Measurements from ENCODE around the gene WNK2.

The WNK2 gene

DNA sequence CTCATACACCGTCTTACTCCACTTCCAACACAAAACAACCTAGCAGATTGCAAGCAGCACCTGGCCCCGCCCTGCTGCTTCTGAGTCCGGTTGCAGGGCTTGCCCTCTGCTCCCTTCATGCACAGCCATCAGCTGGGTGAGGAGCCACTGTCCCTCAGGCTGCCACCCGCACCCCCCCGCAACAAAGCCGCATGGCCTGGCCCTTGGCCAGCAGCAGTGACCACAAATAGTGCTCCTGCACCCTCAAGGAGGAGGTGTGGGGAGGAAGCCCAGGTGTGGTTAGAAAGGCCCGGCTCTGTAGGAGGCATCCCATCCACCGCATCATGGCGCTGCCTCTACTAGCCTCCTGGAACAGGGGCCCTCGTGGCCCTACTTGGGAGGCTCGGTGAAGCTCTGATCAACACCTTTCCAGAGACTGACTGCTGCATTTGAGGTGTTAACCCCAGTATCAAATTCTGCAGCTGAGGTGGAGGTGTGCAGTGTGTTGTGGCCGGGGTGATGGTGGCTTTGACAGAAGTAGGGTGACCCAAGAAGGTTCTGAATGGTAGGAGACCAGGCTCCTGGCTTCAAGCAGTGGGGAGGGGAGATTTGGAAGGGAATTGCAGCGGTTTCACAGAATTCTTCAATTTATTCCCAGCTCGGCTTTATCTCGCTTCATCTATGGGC, 52.7 kb downstream of the WNK2 start:
- Mint-ChIP-seq H3K4me3 (no peak overlapping the region), H3K4me1 (ENCODE audit: low read depth) (peaks cover 3% of the 10 kb centered on the region), H3K36me3 (peaks cover 5% of the 10 kb centered on the region), H3K27me3 (no peaks in the 10 kb centered on the region), H3K9me3 (ENCODE audit: low read depth) (peaks cover 5% of the 10 kb centered on the region), H3K27ac (no peak overlapping the region)

DNA sequence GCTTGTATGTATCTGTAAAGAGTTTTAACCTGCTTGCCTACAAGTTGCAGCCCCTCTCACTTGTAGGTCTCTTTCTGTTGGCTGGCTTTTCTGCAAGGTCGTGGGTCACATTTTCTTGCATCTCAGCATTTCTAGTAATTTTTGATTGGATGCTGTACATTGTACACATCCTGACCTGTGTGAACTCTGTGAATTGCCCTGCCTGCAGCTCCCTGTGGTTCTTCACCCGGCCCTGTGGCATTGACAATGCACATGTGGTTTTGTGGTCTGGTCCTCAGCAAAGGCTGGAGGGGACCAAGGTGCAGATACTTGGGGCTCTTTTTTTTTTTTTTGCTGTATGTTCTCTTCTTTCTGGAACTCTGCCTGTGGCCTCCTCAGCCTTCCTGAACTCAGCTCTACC, 53.6 kb downstream of the WNK2 start:
- peaks cover 5% of the 10 kb centered on the region for H3K36me3 Mint-ChIP-seq
- peaks cover 5% of the 10 kb centered on the region for H3K9me3 Mint-ChIP-seq (ENCODE audit: low read depth)
- H3K27me3 Mint-ChIP-seq: no peaks in the 10 kb centered on the region
- H3K4me3 Mint-ChIP-seq: no peak overlapping the region
- H3K4me1 Mint-ChIP-seq (ENCODE audit: low read depth): peaks cover 3% of the 10 kb centered on the region
- no peak overlapping the region for H3K27ac Mint-ChIP-seq

DNA sequence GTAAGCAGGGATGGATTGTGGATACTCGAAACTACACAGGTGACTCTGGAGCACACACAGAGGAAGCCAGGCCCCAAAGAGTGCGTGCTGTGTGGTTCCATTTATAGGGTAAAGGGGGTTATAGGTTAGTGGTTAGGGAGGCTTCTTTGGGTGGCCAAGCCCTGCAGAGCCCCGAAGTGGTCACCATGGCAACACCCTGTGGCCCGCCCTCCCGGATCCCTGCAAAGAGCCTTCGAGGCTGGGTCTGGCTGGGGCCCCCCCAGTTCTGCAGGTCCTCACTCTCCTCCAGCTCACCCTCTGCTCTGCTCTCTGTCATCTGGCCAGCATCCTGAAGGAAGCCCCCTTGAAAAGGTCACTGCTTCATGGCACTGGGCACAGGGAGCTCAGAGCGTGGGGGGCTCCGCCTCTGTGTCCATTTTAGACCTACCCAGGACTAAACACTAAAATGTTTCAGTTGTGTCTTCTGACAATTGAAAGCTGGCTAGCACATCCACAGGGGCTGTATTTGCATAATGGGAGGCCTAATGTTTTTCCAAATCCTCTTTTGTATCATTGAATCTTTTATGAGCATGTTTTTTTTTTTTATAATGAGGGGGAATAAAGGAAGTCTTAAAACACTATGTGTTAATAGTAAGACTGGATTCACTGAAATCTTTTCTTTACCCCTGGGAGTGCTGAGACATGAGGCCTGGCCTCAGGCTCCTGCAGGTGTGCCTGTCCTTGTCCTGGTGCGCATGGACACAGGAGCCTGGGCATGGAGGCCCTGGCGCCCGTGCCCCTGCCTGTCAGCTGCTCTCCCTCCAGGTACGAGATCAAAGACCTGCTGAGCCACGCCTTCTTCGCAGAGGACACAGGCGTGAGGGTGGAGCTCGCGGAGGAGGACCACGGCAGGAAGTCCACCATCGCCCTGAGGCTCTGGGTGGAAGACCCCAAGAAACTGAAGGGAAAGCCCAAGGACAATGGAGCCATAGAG, 55.3 kb downstream of the WNK2 start:
- no peaks in the 10 kb centered on the region for H3K27me3 Mint-ChIP-seq
- H3K27ac Mint-ChIP-seq: no peak overlapping the region
- H3K9me3 Mint-ChIP-seq (ENCODE audit: low read depth): peaks cover 5% of the 10 kb centered on the region
- peaks cover 3% of the 10 kb centered on the region for H3K4me1 Mint-ChIP-seq (ENCODE audit: low read depth)
- H3K36me3 Mint-ChIP-seq: peaks cover 5% of the 10 kb centered on the region
- no peak overlapping the region for H3K4me3 Mint-ChIP-seq

DNA sequence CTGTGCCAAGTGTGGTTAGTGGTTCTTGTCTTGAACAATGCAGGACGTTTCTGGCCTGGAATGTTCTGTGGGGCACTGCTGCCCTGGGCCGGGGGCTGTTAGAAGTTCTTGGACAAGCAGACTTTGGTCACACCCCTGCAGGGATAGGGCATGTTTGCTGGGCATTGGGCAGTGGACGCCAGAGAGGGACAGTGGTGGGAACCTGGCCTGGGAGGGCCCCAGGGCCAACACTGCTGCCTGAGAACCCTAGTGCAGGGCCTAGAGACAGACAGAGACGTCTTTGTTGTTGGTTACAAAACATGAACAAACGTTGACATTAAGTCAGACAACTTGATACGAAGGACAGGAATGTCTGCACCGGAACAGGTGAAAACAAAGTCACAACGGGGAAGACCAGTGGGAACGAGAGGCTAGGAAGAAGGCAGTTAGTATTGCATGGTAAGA, 57.0 kb downstream of the WNK2 start:
- H3K27ac Mint-ChIP-seq: no peak overlapping the region
- no peaks in the 10 kb centered on the region for H3K27me3 Mint-ChIP-seq
- H3K4me1 Mint-ChIP-seq (ENCODE audit: low read depth): peaks cover 3% of the 10 kb centered on the region
- H3K9me3 Mint-ChIP-seq (ENCODE audit: low read depth): peaks cover 5% of the 10 kb centered on the region
- no peak overlapping the region for H3K4me3 Mint-ChIP-seq
- peaks cover 5% of the 10 kb centered on the region for H3K36me3 Mint-ChIP-seq

DNA sequence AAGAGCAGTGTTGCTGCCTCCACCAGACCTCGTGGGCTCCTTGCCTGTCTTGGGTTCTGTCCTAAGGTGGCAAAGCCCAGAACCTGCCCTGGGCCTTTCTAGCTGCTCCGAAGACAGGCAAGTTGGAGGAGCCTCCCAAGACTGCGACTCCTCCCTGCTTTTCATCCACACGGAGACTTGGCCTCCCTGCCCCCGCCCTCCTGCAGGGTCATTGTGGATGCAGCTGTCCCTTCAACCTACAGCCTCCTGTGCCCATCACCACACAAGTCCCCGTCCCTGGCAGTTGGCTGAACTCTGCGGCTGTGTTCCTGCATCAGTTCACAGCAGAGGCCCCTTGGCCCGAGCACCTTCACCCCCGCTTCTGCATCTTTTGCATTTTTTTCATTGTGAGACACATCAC, 59.2 kb downstream of the WNK2 start:
- H3K9me3 Mint-ChIP-seq (ENCODE audit: low read depth): no peaks in the 10 kb centered on the region
- H3K4me3 Mint-ChIP-seq: no peak overlapping the region
- H3K36me3 Mint-ChIP-seq: no peaks in the 10 kb centered on the region
- no peaks in the 10 kb centered on the region for H3K4me1 Mint-ChIP-seq (ENCODE audit: low read depth)
- H3K27me3 Mint-ChIP-seq: no peaks in the 10 kb centered on the region
- no peak overlapping the region for H3K27ac Mint-ChIP-seq

DNA sequence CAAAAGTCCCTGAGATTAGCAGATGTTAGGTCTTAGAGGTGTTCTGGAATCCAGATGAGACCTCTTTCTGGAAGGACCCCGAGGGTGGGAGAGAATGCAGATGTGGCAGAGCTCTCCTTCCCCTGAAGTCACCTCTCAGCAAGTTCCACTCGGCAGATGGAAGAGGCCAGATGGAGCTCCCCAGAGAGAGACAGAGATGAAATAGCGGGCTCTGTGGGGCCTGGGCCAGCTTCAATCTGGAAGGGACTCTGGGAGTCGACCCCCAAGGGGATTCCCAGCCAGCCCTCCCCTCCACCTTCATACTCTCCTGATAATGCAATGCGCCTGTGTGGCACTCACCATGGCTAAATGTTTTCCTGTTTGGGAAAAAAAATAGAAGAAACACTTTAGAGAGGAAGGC, 60.2 kb downstream of the WNK2 start:
- H3K4me1 Mint-ChIP-seq (ENCODE audit: low read depth): no peaks in the 10 kb centered on the region
- H3K9me3 Mint-ChIP-seq (ENCODE audit: low read depth): no peaks in the 10 kb centered on the region
- H3K36me3 Mint-ChIP-seq: no peaks in the 10 kb centered on the region
- H3K27me3 Mint-ChIP-seq: no peaks in the 10 kb centered on the region
- H3K4me3 Mint-ChIP-seq: no peak overlapping the region
- H3K27ac Mint-ChIP-seq: no peak overlapping the region

DNA sequence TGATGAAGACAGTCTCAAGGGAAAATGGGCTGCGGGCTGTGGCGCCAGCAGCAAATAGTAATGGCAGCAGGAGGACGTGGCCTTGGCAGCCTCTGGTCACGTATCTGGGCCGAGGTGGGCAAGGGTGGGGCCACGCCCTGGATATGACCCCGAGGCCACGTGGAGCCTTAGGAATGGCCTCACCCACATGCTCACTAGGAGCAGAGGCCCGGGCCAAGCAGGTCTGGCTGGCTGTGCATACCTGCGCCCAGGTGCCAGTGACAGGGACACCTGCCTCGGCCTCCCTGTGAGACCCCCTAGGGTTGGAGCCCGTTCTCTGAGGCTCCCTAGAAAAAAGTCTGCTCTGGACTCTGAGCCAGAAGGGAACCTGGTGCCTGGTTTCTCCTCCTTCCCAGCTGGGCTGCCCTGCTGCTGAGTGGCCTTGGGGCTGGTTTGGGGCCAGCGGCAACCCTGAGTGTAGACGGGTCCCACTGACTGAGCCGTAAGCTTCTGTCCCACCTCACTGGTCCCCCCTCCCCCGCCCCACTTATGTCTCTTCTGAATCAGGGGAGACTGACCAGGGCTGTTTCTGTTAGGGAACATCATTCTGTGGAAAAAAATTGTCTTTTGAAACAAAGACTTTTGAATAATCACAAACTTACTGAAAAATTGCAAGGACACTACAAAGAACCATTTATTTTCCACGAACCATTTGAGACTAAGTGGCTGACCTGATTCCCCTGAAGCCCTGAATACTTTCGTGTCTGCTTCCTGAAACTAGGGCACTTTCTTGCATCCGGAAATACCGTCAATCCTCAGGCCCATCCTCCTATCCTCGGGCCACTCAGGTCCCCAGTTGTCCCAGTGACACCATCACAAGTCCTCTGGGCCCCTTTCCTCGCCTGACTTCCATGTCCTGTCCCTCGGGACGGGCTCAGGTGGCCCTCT, 60.8 kb downstream of the WNK2 start:
- Mint-ChIP-seq H3K27me3 (no peaks in the 10 kb centered on the region), H3K4me1 (ENCODE audit: low read depth) (no peaks in the 10 kb centered on the region), H3K9me3 (ENCODE audit: low read depth) (no peaks in the 10 kb centered on the region), H3K4me3 (no peak overlapping the region), H3K36me3 (no peaks in the 10 kb centered on the region), H3K27ac (no peak overlapping the region)

DNA sequence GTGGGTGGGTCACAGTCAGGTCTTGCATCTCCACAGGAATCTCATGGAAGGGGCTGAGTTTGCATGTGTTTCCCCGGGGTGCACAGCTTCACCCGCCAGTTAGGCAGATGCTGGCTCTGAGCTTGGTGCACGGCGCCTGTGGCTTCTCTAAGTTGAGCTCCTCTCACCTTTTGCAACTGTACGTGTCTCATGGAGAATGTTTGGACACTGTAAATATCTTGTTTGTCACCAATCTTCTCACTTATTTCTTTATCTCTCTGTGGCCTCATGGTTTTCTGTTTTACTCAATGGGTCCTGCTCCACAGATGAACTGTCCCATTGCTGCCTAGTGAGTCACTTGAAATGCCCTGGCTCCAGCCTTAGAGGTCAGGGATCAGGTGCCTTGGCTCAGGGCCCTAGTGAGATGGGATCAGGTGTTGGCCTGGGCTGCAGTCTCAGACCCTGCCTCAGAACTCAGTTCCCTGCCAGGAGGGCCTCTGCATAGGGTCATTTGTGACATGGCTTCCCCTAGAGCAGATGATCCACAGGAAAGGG, 61.6 kb downstream of the WNK2 start:
- Mint-ChIP-seq H3K27me3 (no peaks in the 10 kb centered on the region), H3K4me3 (no peak overlapping the region), H3K36me3 (no peaks in the 10 kb centered on the region), H3K4me1 (ENCODE audit: low read depth) (no peaks in the 10 kb centered on the region), H3K27ac (no peak overlapping the region), H3K9me3 (ENCODE audit: low read depth) (no peaks in the 10 kb centered on the region)

DNA sequence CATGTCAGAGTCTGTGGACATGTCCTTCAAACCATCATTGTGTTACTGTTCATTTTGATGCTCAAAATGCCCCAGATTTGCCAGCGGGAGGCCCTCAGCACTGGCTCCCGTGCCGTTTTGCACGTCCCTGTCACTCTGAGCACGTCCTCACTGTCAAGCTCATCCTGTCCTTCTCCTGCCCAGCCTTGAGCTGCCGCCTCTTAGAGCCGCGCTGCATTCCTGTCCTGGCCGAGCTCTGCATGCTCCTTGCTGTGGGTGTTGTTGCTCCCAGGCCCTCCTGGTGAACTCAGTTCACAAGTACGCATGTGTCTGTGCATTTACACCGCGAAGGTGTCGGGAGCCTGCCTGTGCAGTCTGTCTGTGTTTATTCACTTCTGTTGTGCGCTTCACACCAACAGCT, 62.2 kb downstream of the WNK2 start:
- no peaks in the 10 kb centered on the region for H3K4me1 Mint-ChIP-seq (ENCODE audit: low read depth)
- no peak overlapping the region for H3K27ac Mint-ChIP-seq
- H3K27me3 Mint-ChIP-seq: no peaks in the 10 kb centered on the region
- no peak overlapping the region for H3K4me3 Mint-ChIP-seq
- H3K36me3 Mint-ChIP-seq: no peaks in the 10 kb centered on the region
- H3K9me3 Mint-ChIP-seq (ENCODE audit: low read depth): no peaks in the 10 kb centered on the region

DNA sequence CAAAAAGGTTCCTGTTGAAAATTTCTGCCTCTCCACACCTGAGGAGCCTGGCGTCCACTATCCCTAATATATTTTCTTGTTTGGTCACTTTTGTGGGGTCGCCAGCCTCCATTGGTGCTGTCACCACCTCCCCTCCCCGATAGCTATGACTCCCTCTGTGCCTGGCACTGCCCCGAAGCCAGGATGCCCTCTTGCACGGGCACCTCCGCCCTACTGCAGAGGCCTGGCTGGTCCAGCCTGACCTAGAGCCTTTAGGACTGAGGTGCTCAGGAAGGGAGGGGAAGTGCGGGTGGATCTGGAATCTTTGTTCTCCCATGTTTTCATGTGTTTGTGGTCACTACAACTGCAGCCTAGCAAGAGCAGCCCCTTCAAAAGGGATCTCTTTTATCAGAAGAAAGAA, 62.6 kb downstream of the WNK2 start:
- Mint-ChIP-seq H3K4me1 (ENCODE audit: low read depth) (no peaks in the 10 kb centered on the region), H3K36me3 (no peaks in the 10 kb centered on the region), H3K9me3 (ENCODE audit: low read depth) (no peaks in the 10 kb centered on the region), H3K4me3 (no peak overlapping the region), H3K27ac (no peak overlapping the region), H3K27me3 (no peaks in the 10 kb centered on the region)

DNA sequence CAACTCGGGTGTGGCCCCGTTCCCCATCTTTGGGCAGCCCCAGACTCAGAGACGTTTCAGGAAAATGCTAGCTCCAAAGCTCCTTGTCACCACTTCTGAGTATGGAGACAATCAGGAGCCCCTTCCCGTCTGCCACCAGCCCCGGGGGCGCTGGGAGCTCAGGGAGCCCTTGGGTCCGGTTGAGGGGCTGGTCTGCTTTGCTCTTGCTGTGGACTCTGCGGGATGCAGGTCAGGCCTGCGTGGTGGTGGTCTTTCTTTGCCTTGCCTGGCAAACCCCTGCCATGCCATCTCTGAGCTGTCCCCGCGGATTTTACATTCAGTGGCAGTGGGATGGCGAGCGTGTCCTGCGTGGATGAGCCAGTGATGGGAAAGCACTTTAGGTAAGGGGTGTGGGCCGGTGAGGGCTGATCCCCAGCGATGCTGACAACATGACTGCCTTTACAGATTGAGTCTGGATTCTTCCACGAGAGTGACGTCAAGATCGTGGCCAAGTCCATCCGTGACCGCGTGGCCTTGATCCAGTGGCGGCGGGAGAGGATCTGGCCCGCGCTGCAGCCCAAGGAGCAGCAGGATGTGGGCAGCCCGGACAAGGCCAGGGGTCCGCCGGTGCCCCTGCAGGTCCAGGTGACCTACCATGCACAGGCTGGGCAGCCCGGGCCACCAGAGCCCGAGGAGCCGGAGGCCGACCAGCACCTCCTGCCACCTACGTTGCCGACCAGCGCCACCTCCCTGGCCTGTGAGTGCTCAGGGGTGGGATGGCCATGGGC, 63.3 kb downstream of the WNK2 start:
- Mint-ChIP-seq H3K27ac (no peak overlapping the region), H3K4me3 (no peak overlapping the region), H3K4me1 (ENCODE audit: low read depth) (no peaks in the 10 kb centered on the region), H3K9me3 (ENCODE audit: low read depth) (no peaks in the 10 kb centered on the region), H3K27me3 (no peaks in the 10 kb centered on the region), H3K36me3 (no peaks in the 10 kb centered on the region)

DNA sequence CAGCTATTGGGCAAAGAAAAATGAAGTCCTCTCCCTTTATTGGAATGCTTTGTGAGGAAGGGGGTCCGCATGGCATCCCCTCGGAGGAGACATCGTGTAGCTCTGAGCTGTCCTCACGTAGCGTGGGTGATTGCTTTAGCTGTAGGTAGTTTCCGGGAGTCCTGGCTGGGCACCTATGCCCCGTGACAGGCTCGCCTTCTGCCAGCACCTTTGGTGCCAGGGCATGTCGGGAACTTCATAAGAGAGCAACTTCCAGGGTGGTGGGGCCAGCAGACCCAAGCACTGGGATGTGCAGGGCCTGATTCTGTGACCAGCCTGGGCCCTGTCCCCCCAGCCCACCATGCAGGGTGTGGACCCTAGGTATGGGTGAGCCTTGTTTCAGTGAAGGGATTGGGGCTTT, 64.0 kb downstream of the WNK2 start:
- no peaks in the 10 kb centered on the region for H3K9me3 Mint-ChIP-seq (ENCODE audit: low read depth)
- no peaks in the 10 kb centered on the region for H3K4me1 Mint-ChIP-seq (ENCODE audit: low read depth)
- H3K27ac Mint-ChIP-seq: no peak overlapping the region
- no peaks in the 10 kb centered on the region for H3K27me3 Mint-ChIP-seq
- H3K36me3 Mint-ChIP-seq: no peaks in the 10 kb centered on the region
- no peak overlapping the region for H3K4me3 Mint-ChIP-seq

DNA sequence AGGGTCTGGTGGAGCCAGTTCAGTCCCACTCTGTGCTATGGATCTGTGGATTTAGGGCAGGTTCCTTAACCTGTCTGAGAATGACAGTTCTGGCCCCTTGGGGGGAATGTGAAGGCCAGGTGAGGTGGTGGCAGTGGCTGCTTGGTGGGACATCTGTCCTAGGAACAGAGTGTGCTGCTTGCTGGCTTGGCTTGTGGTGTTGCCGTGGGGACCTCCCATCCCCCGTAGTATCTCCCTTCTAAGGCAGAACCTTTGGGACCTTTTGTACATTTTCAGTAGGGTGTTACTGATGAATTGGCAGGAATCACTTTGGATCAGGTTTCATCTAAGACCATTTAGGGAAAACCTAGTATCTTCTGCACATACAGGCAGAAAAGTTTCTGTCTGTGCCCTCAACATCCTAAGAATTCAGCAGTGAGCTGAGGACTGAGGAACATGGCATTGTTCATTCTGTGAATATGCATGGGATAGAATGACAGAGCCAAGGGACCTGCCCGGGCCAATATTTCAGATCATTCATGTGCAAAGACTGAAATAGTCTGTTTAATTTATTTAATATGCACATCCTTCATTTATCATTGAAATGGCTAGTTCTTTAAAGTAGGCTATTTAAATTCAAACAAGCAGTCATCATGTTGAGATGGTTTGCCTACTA, 64.6 kb downstream of the WNK2 start:
- Mint-ChIP-seq H3K36me3 (no peaks in the 10 kb centered on the region), H3K9me3 (ENCODE audit: low read depth) (no peaks in the 10 kb centered on the region)

DNA sequence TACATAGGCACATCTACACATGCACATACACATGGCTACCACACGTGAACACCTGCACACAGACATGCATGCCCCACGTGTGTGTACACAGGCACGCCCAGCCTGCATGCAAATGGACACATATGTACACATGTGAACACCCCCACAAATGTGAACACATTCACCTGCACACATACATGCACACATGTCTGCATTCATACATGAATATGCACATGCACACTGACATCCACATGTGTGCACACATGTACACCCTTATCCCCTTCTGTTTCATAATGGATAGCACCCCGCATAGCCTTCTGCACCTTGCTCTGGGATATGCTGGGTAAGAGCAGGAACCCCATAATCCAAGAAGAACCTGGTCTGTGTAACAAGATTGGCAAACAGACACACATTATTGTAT, 66.2 kb downstream of the WNK2 start:
- H3K27me3 Mint-ChIP-seq: no peaks in the 10 kb centered on the region
- H3K9me3 Mint-ChIP-seq (ENCODE audit: low read depth): no peaks in the 10 kb centered on the region
- H3K4me3 Mint-ChIP-seq: no peak overlapping the region
- no peaks in the 10 kb centered on the region for H3K4me1 Mint-ChIP-seq (ENCODE audit: low read depth)
- no peak overlapping the region for H3K27ac Mint-ChIP-seq
- no peaks in the 10 kb centered on the region for H3K36me3 Mint-ChIP-seq

More for the DNA sequence above, 64.6 kb downstream of the WNK2 start:
- Mint-ChIP-seq H3K4me1 (ENCODE audit: low read depth) (no peaks in the 10 kb centered on the region), H3K27me3 (no peaks in the 10 kb centered on the region), H3K4me3 (no peak overlapping the region), H3K27ac (no peak overlapping the region)

Data from activated naive CD8-positive, alpha-beta T cell (primary cell).